H9 (cell line): ENCODE data around the gene DNAL1. TPM values are rescaled to one million over a fixed set of nuclear protein-coding genes. Genes with fewer than 3 reads are reported as not detected.

ENCODE experiments used
- DNase-seq: peaks from one replicate; pipeline ENCODE4 v3.0.0-alpha.2; 2017
- H2AFZ ChIP-seq: one replicate; pipeline ENCODE4 v1.6.1; 2013; ENCODE audit warnings: mild to moderate bottlenecking, low read length, control low read depth, moderate library complexity
- H2AK5ac ChIP-seq: 2 replicates; pipeline ENCODE4 v1.6.1; 2013; ENCODE audit warnings: low read length, control low read depth, mixed read lengths; ENCODE audit not compliant: insufficient read length
- H2BK120ac ChIP-seq: one replicate; pipeline ENCODE4 v1.6.1; 2013; ENCODE audit warnings: low read depth, mild to moderate bottlenecking, low read length, control low read depth, inconsistent platforms; ENCODE audit not compliant: poor library complexity, severe bottlenecking
- H2BK12ac ChIP-seq: 2 replicates; pipeline ENCODE4 v1.6.1; 2013; ENCODE audit warnings: low read length, control low read depth, mixed read lengths, low read depth; ENCODE audit not compliant: insufficient read length
- H2BK15ac ChIP-seq: 2 replicates; pipeline ENCODE4 v1.6.1; 2013; ENCODE audit warnings: low read depth, low read length, control low read depth
- H2BK20ac ChIP-seq: one replicate; pipeline ENCODE4 v1.6.1; 2013; ENCODE audit warnings: low read depth, mild to moderate bottlenecking, low read length, control low read depth, inconsistent platforms; ENCODE audit not compliant: poor library complexity, severe bottlenecking
- H2BK5ac ChIP-seq: 2 replicates; pipeline ENCODE4 v1.6.1; 2013; ENCODE audit warnings: low read length, control low read depth, mixed read lengths; ENCODE audit not compliant: insufficient read length
- H3K14ac ChIP-seq: 2 replicates; pipeline ENCODE4 v1.6.1; 2013; ENCODE audit warnings: low read length, control low read depth; ENCODE audit not compliant: insufficient read depth
- H3K18ac ChIP-seq: 2 replicates; pipeline ENCODE4 v1.6.1; 2013; ENCODE audit warnings: low read depth, mild to moderate bottlenecking, mixed read lengths, low read length, control low read depth; ENCODE audit not compliant: insufficient read length
- H3K23ac ChIP-seq: 2 replicates; pipeline ENCODE4 v1.6.1; 2013; ENCODE audit warnings: low read length, control low read depth, mixed read lengths, low read depth; ENCODE audit not compliant: insufficient read length
- H3K23me2 ChIP-seq: 2 replicates; pipeline ENCODE4 v1.6.1; 2013; ENCODE audit warnings: low read depth, mild to moderate bottlenecking, mixed read lengths, low read length, control low read depth; ENCODE audit not compliant: insufficient read length, poor library complexity, severe bottlenecking
- H3K27ac ChIP-seq: 2 replicates; pipeline ENCODE4 v1.5.1; 2013; ENCODE audit warnings: low read length, control low read depth, mixed read lengths, low read depth; ENCODE audit not compliant: insufficient read length
- H3K27me3 ChIP-seq: 2 replicates; pipeline ENCODE4 v1.6.1; 2013; ENCODE audit warnings: low read length, control low read depth, inconsistent platforms; ENCODE audit not compliant: insufficient read depth
- H3K4ac ChIP-seq: 2 replicates; pipeline ENCODE4 v1.6.1; 2013; ENCODE audit warnings: low read depth, mild to moderate bottlenecking, control low read depth, inconsistent platforms, low read length, moderate library complexity
- H3K4me1 ChIP-seq: 2 replicates; pipeline ENCODE4 v1.6.1; 2013; ENCODE audit warnings: low read length, control low read depth, inconsistent platforms; ENCODE audit not compliant: insufficient read depth
- H3K4me2 ChIP-seq: 2 replicates; pipeline ENCODE4 v1.6.1; 2013; ENCODE audit warnings: low read length, control low read depth, mixed read lengths; ENCODE audit not compliant: insufficient read length, insufficient read depth
- H3K56ac ChIP-seq: 2 replicates; pipeline ENCODE4 v1.6.1; 2013; ENCODE audit warnings: low read depth, mild to moderate bottlenecking, mixed read lengths, low read length, control low read depth; ENCODE audit not compliant: insufficient read length
- H3K79me1 ChIP-seq: 2 replicates; pipeline ENCODE4 v1.6.1; 2013; ENCODE audit warnings: low read depth, mild to moderate bottlenecking, moderate library complexity, low read length, control low read depth, inconsistent platforms; ENCODE audit not compliant: insufficient read depth, poor library complexity, severe bottlenecking
- H3K79me2 ChIP-seq: 2 replicates; pipeline ENCODE4 v1.6.1; 2013; ENCODE audit warnings: low read length, control low read depth, inconsistent platforms; ENCODE audit not compliant: insufficient read depth
- H3K9ac ChIP-seq: 2 replicates; pipeline ENCODE4 v1.6.1; 2013; ENCODE audit warnings: low read length, control low read depth, mixed read lengths; ENCODE audit not compliant: insufficient read length; ENCODE audit errors: extremely low read depth
- H3K9me3 ChIP-seq: one replicate; pipeline ENCODE4 v1.6.1; 2013; ENCODE audit warnings: low read depth, low read length, inconsistent platforms; ENCODE audit not compliant: control insufficient read depth
- H3T11ph ChIP-seq: one replicate; pipeline ENCODE4 v1.6.1; 2013; ENCODE audit warnings: mild to moderate bottlenecking, low read length, control low read depth, inconsistent platforms
- H4K20me1 ChIP-seq: one replicate; pipeline ENCODE4 v1.6.1; 2013; ENCODE audit not compliant: control insufficient read depth, insufficient read length, insufficient read depth
- H4K5ac ChIP-seq: 2 replicates; pipeline ENCODE4 v1.6.1; 2013; ENCODE audit warnings: low read depth, mild to moderate bottlenecking, mixed read lengths, low read length, control low read depth; ENCODE audit not compliant: insufficient read length
- H4K8ac ChIP-seq: replicated peaks from 2 replicates; pipeline ENCODE4 v1.6.1; 2013; ENCODE audit warnings: low read length, control low read depth, mixed read lengths, low read depth; ENCODE audit not compliant: insufficient read length
- H4K91ac ChIP-seq: 2 replicates; pipeline ENCODE4 v1.6.1; 2013; ENCODE audit warnings: low read depth, mild to moderate bottlenecking, moderate library complexity, mixed read lengths, low read length, control low read depth; ENCODE audit not compliant: insufficient read length
- H3K27ac Mint-ChIP-seq, 3 experiments: 2 replicates in 2 of 3; 3 replicates in 1 of 3; pipeline ENCODE4 v1.8.0; 2020 to 2021; ENCODE audit warnings: mixed read lengths in 3 of 3, mild to moderate bottlenecking in 1 of 3, moderate library complexity in 1 of 3
- H3K27me3 Mint-ChIP-seq: 2 replicates; pipeline ENCODE4 v1.8.0; 2021; ENCODE audit warnings: low read depth, mild to moderate bottlenecking, moderate library complexity, mixed read lengths
- H3K36me3 Mint-ChIP-seq, 3 experiments: 2 replicates in 2 of 3; 3 replicates in 1 of 3; pipeline ENCODE4 v1.8.0; 2020 to 2021; ENCODE audit warnings: low read depth in 3 of 3, mixed read lengths in 3 of 3; ENCODE audit not compliant: insufficient read depth in 1 of 3
- H3K4me1 Mint-ChIP-seq, 2 experiments: 2 replicates each; pipeline ENCODE4 v1.8.0; 2020; ENCODE audit warnings: mixed read lengths in 2 of 2
- H3K4me3 Mint-ChIP-seq, 2 experiments: 2 replicates in 1 of 2; 3 replicates in 1 of 2; pipeline ENCODE4 v1.8.0; 2020 to 2021; ENCODE audit warnings: mild to moderate bottlenecking in 2 of 2, mixed read lengths in 2 of 2, moderate library complexity in 1 of 2
- H3K9me3 Mint-ChIP-seq, 2 experiments: 2 replicates in 1 of 2; 3 replicates in 1 of 2; pipeline ENCODE4 v1.8.0; 2020; ENCODE audit warnings: mild to moderate bottlenecking in 2 of 2, mixed read lengths in 2 of 2, moderate library complexity in 1 of 2
- WGBS: extraction: QIAGEN DNeasy Blood & Tissue Kit; methylation state at CpG from one replicate; pipeline ENCODE4 v1.1.7; 2013; ENCODE audit warnings: missing lambda C conversion rate, low lambda C conversion rate, mixed read lengths; ENCODE audit not compliant: insufficient read length; ENCODE audit errors: extremely low coverage; 5-methylcytosine and 5-hydroxymethylcytosine counted together
- total RNA-seq: library from RNA; stranded (reverse); gene quantifications from 2 replicates; pipeline ENCODE4 v1.2.1, GENCODE V29; 2021
- TF ChIP-seq, protein P1 (sequence below): fragments of 200-600 bp; sonication (generic); conservative IDR thresholded peaks from 3 replicates; pipeline ENCODE4 v1.8.0; 2021; ENCODE audit warnings: antibody characterized with exemption, mild to moderate bottlenecking

Gene DNAL1
- total RNA-seq, 1 experiment from 2014 or later, result 17.7 TPM

DNA sequence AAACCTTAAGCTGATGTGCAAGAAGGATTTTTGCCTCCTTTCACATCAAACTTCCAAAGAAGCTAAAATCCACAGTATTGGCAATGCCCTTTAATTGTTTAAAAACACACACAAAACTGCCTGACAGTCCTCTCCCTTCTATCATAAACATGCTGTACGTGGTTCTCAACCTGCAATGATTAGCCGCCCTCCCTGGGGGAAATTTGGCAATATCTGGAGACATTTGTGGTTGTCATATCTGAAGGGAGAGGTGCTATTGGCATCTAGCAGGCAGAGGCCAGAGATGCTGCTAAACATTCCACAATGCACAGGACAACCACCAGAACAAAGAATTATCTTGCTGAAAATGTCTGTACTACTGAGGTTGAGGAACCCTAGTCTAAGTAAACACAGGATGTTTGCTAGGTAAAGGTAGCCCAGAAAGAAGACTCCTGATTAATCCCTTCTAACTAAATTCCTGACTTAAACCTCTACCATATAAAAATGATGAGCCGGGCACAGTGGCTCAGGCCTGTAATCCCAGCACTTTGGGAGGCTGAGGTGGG is 31.3 kb upstream of the DNAL1 start:
- Histone ChIP-seq H3K4ac (no peak overlapping the region), H3K18ac (no peak overlapping the region), H2BK5ac (no peak overlapping the region), H3K14ac (no peak overlapping the region), H3K56ac (no peak overlapping the region), H3K9ac (no peak overlapping the region), H4K8ac (no peak overlapping the region), H2BK20ac (no peak overlapping the region), H4K91ac (no peak overlapping the region), H3K9me3 (no peaks in the 10 kb centered on the region), H3K4me2 (peak overlapping the region; percentile 61), H3K27ac (no peak overlapping the region), H2BK12ac (no peak overlapping the region), H2AFZ (no peak overlapping the region), H3K79me2 (no peaks in the 10 kb centered on the region), H2AK5ac (no peak overlapping the region), H3K23ac (no peak overlapping the region), H3K79me1 (no peaks in the 10 kb centered on the region), H2BK15ac (no peak overlapping the region), H3K4me1 (no peaks in the 10 kb centered on the region), H3K23me2 (peaks cover 4% of the 10 kb centered on the region), H3K27me3 (peaks cover 6% of the 10 kb centered on the region; the same call in 1 of the 2 replicates), H4K20me1 (no peaks in the 10 kb centered on the region), H4K5ac (peak overlapping the region; percentile 70), H3T11ph (no peak overlapping the region), H2BK120ac (no peak overlapping the region)
- H3K4me3 Mint-ChIP-seq, result peak overlapping the region; percentile 76 to 91
- no peaks in the 10 kb centered on the region; a peak in 1 of 5 replicates for H3K9me3 Mint-ChIP-seq
- peaks cover 0 to 3% (median 0%) of the 10 kb centered on the region in 3 experiments; a peak in 2 of 7 replicates for H3K36me3 Mint-ChIP-seq
- H3K27ac Mint-ChIP-seq, result no peak overlapping the region
- H3K4me1 Mint-ChIP-seq, result peaks cover 8 to 12% of the 10 kb centered on the region in 2 experiments
- peaks cover 40% of the 10 kb centered on the region for H3K27me3 Mint-ChIP-seq
- DNase-seq, result no peak
- TF ChIP-seq, protein P1, sequence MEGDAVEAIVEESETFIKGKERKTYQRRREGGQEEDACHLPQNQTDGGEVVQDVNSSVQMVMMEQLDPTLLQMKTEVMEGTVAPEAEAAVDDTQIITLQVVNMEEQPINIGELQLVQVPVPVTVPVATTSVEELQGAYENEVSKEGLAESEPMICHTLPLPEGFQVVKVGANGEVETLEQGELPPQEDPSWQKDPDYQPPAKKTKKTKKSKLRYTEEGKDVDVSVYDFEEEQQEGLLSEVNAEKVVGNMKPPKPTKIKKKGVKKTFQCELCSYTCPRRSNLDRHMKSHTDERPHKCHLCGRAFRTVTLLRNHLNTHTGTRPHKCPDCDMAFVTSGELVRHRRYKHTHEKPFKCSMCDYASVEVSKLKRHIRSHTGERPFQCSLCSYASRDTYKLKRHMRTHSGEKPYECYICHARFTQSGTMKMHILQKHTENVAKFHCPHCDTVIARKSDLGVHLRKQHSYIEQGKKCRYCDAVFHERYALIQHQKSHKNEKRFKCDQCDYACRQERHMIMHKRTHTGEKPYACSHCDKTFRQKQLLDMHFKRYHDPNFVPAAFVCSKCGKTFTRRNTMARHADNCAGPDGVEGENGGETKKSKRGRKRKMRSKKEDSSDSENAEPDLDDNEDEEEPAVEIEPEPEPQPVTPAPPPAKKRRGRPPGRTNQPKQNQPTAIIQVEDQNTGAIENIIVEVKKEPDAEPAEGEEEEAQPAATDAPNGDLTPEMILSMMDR, result no peak
- WGBS, result no CpG with 5 or more reads among the region's 3 CpGs
